Neural progenitor cell (in vitro differentiated cells): ENCODE results near the gene ESF1. TPM values are rescaled to one million over a fixed set of nuclear protein-coding genes. Genes with fewer than 3 reads are reported as not detected.
"Not testable (repeated sequence)": the region's sequence is repeated elsewhere in the genome, so short reads cannot be mapped to it uniquely, and the experiment has no call there.

Experiments used
- DNase-seq: peaks from one replicate; pipeline ENCODE4 v3.0.0-alpha.2; 2016; ENCODE audit warnings: low spot score
- H2AFZ ChIP-seq: fragments of 200-600 bp; sonication (generic); replicated peaks from 2 replicates; pipeline ENCODE4 v1.6.1; 2016; ENCODE audit warnings: antibody characterized with exemption
- H3F3A ChIP-seq: fragments of 200-600 bp; sonication (generic); 2 replicates; pipeline ENCODE4 v1.6.1; 2016; ENCODE audit warnings: antibody characterized with exemption, low read depth
- H3K27ac ChIP-seq: fragments of 200-600 bp; sonication (generic); 2 replicates; pipeline ENCODE4 v1.5.1; 2016; ENCODE audit warnings: mild to moderate bottlenecking
- H3K27me3 ChIP-seq: fragments of 200-600 bp; sonication (generic); 2 replicates; pipeline ENCODE4 v1.6.1; 2016; ENCODE audit warnings: mild to moderate bottlenecking, moderate library complexity
- H3K36me3 ChIP-seq: fragments of 200-600 bp; sonication (generic); 2 replicates; pipeline ENCODE4 v1.5.1; 2016
- H3K4me1 ChIP-seq: fragments of 200-600 bp; sonication (generic); 2 replicates; pipeline ENCODE4 v1.6.1; 2016; ENCODE audit warnings: mixed run types
- H3K4me2 ChIP-seq: fragments of 200-600 bp; sonication (generic); 2 replicates; pipeline ENCODE4 v1.6.1; 2016
- H3K4me3 ChIP-seq: fragments of 200-600 bp; sonication (generic); 2 replicates; pipeline ENCODE4 v1.5.1; 2016
- H3K79me2 ChIP-seq: fragments of 200-600 bp; sonication (generic); 2 replicates; pipeline ENCODE4 v1.6.1; 2016; ENCODE audit warnings: low read depth
- H3K9ac ChIP-seq: fragments of 200-600 bp; sonication (generic); 2 replicates; pipeline ENCODE4 v1.6.1; 2016
- H3K9me3 ChIP-seq: fragments of 200-600 bp; sonication (generic); 2 replicates; pipeline ENCODE4 v1.5.1; 2016; ENCODE audit warnings: low read depth
- H4K20me1 ChIP-seq: fragments of 200-600 bp; sonication (generic); 2 replicates; pipeline ENCODE4 v1.6.1; 2016; ENCODE audit warnings: low read depth
- H3K27ac Mint-ChIP-seq: 3 replicates; pipeline ENCODE4 v1.8.0; 2021; ENCODE audit warnings: mixed read lengths
- H3K27me3 Mint-ChIP-seq: 2 replicates; pipeline ENCODE4 v1.8.0; 2022; ENCODE audit warnings: low read depth, mild to moderate bottlenecking, inconsistent platforms, moderate library complexity, mixed read lengths; ENCODE audit not compliant: insufficient read depth
- H3K36me3 Mint-ChIP-seq: 3 replicates; pipeline ENCODE4 v1.8.0; 2021; ENCODE audit warnings: mixed read lengths
- H3K4me1 Mint-ChIP-seq: 3 replicates; pipeline ENCODE4 v1.8.0; 2021; ENCODE audit warnings: mixed read lengths
- H3K4me3 Mint-ChIP-seq: 3 replicates; pipeline ENCODE4 v1.8.0; 2021; ENCODE audit warnings: mild to moderate bottlenecking, moderate library complexity, mixed read lengths
- H3K9me3 Mint-ChIP-seq: 3 replicates; pipeline ENCODE4 v1.8.0; 2020; ENCODE audit warnings: mixed read lengths
- EZH2 ChIP-seq: fragments of 200-600 bp; sonication (generic); IDR thresholded peaks from 2 replicates; pipeline ENCODE4 v1.6.1; 2017; ENCODE audit warnings: antibody characterized with exemption, mild to moderate bottlenecking, moderate library complexity
- EZH2phosphoT487 ChIP-seq: fragments of 200-600 bp; sonication (generic); IDR thresholded peaks from 2 replicates; pipeline ENCODE4 v1.6.1; 2017; ENCODE audit warnings: antibody characterized with exemption
- total RNA-seq: library from RNA; depleted of rRNA; stranded (reverse); fragments of >200 nt; gene quantifications from 2 replicates; pipeline ENCODE4 v1.2.3, GENCODE V29; 2015; ENCODE audit warnings: low replicate concordance
- TF ChIP-seq, protein P1 (sequence below): fragments of 200-600 bp; sonication (generic); IDR thresholded peaks from 2 replicates; pipeline ENCODE4 v1.5.1; 2017; ENCODE audit warnings: antibody characterized with exemption, mild to moderate bottlenecking

ESF1 gene
- total RNA-seq, 1 donor from 2014 or later = 29.1 TPM

DNA sequence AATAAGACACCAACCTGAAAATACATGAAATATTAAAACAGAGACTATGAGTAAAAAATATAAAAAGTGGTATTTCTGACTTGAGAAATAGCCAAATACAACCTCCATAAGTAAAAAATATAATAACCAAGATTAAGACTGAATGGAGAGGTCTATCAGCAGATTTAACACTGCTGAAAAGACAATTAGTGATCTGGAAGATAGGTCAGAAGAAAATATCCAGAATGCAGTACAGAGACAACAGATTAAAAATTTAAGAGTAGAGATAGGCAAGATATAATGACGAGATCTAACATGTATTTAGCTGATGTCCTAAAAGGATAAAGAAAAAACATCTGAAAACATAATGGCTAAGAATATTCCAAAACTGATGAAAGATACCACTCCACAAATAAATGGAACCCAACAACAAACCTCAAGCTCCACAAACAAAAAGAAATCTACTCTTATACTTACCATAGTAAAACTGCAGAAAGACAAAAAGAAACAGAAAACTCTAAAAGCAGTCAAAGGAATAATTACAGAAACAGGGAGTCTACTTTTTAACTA lies 18.8 kb downstream of the ESF1 start:
- H3K27ac Mint-ChIP-seq = no peak overlapping the region
- H3K27me3 ChIP-seq = no peaks in the 10 kb centered on the region
- peaks cover 47% of the 10 kb centered on the region for H3K36me3 Mint-ChIP-seq
- no peaks in the 10 kb centered on the region for H3K79me2 ChIP-seq
- no peak overlapping the region for H3K4me2 ChIP-seq
- no peak overlapping the region for H3K9ac ChIP-seq
- no peaks in the 10 kb centered on the region for H3F3A ChIP-seq
- DNase-seq = no peak
- TF ChIP-seq, protein P1, sequence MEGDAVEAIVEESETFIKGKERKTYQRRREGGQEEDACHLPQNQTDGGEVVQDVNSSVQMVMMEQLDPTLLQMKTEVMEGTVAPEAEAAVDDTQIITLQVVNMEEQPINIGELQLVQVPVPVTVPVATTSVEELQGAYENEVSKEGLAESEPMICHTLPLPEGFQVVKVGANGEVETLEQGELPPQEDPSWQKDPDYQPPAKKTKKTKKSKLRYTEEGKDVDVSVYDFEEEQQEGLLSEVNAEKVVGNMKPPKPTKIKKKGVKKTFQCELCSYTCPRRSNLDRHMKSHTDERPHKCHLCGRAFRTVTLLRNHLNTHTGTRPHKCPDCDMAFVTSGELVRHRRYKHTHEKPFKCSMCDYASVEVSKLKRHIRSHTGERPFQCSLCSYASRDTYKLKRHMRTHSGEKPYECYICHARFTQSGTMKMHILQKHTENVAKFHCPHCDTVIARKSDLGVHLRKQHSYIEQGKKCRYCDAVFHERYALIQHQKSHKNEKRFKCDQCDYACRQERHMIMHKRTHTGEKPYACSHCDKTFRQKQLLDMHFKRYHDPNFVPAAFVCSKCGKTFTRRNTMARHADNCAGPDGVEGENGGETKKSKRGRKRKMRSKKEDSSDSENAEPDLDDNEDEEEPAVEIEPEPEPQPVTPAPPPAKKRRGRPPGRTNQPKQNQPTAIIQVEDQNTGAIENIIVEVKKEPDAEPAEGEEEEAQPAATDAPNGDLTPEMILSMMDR = no peak
- no peak for TF ChIP-seq EZH2
- no peak for TF ChIP-seq EZH2phosphoT487
- no peaks in the 10 kb centered on the region for H3K4me1 ChIP-seq
- no peak overlapping the region for H3K27ac ChIP-seq
- H3K9me3 Mint-ChIP-seq = peaks cover 13% of the 10 kb centered on the region
- H3K27me3 Mint-ChIP-seq = no peaks in the 10 kb centered on the region
- no peak overlapping the region for H3K4me3 Mint-ChIP-seq
- H4K20me1 ChIP-seq = no peaks in the 10 kb centered on the region
- no peaks in the 10 kb centered on the region for H3K4me1 Mint-ChIP-seq
- H3K4me3 ChIP-seq = no peak overlapping the region
- H3K36me3 ChIP-seq = peaks cover 63% of the 10 kb centered on the region
- peaks cover 13% of the 10 kb centered on the region for H3K9me3 ChIP-seq
- H2AFZ ChIP-seq = no peak overlapping the region

DNA sequence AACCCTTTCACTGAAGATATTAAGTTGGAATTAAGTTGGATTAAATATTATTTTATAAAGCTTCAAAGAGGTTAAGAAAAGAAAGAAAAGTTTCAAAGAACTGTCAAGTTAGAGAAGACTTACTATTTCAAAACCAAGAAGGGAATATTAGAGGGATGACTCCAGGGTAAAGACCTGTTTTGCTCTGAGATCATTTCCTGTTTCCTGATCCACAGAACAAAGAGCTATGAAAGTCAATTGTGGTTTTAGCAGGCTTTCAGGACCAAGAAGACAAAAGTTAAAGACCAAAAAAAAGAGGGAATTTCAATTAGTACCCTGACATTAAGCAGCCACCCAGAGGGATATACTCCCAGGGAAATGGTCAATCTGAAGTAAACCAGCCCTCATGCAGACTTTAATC lies 19.4 kb downstream of the ESF1 start:
- peaks cover 62% of the 10 kb centered on the region for H3K36me3 ChIP-seq
- Mint-ChIP-seq H3K4me3 (no peak overlapping the region), H3K4me1 (no peaks in the 10 kb centered on the region), H3K27ac (no peak overlapping the region), H3K9me3 (peaks cover 13% of the 10 kb centered on the region), H3K36me3 (peaks cover 45% of the 10 kb centered on the region), H3K27me3 (no peaks in the 10 kb centered on the region)
- no peak overlapping the region for H3K4me2 ChIP-seq
- no peaks in the 10 kb centered on the region for H3F3A ChIP-seq
- TF ChIP-seq EZH2phosphoT487 (no peak), EZH2 (no peak)
- TF ChIP-seq, protein P1 = no peak
- H2AFZ ChIP-seq = no peak overlapping the region
- peaks cover 13% of the 10 kb centered on the region for H3K9me3 ChIP-seq
- H3K4me3 ChIP-seq = no peak overlapping the region
- no peaks in the 10 kb centered on the region for H3K79me2 ChIP-seq
- no peaks in the 10 kb centered on the region for H4K20me1 ChIP-seq
- no peak overlapping the region for H3K9ac ChIP-seq
- H3K27ac ChIP-seq = no peak overlapping the region
- H3K4me1 ChIP-seq = no peaks in the 10 kb centered on the region
- no peaks in the 10 kb centered on the region for H3K27me3 ChIP-seq
- no peak for DNase-seq

DNA sequence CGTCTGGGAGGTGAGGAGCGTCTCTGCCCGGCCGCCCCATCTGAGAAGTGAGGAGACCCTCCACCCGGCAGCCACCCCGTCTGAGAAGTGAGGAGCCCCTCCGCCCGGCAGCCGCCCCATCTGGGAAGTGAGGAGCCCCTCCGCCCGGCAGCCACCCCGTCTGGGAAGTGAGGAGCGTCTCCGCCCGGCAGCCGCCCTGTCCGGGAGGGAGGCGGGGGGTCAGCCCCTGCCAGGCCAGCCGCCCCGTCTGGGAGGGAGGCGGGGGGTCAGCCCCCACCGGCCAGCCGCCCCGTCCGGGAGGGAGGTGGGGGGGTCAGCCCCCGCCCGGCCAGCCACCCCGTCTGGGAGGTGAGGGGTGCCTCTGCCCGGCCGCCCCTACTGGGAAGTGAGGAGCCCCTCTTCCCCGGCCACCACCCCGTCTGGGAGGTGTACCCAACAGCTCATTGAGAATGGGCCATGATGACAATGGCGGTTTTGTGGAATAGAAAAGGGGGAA lies 24.2 kb downstream of the ESF1 start:
- H3K36me3 ChIP-seq = peaks cover 58% of the 10 kb centered on the region
- not testable (repeated sequence) for H3K27ac Mint-ChIP-seq
- peaks cover 31% of the 10 kb centered on the region for H3K36me3 Mint-ChIP-seq

DNA sequence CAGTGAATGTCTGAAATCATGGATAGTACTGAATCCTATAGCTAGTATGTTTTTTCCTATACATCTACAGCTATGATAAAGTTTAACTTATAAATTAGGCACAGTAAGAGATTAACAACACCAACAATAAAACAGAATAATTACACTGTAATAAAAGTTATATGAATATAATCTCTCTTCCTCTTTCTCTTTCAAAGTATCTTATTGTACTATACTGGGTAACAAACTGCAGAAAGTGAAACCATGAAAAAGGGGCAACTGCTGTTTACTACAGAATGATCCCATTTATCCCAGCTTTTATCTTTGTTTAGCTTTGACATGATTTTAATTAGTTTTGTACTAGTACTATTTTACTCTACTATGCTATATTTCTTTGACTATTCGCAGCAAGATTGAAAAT lies 25.8 kb downstream of the ESF1 start:
- H3K27me3 Mint-ChIP-seq = no peaks in the 10 kb centered on the region
- TF ChIP-seq EZH2phosphoT487 (no peak), EZH2 (no peak)
- TF ChIP-seq, protein P1 = no peak
- H3K9me3 ChIP-seq = no peaks in the 10 kb centered on the region
- DNase-seq = no peak
- H3K4me1 ChIP-seq = no peaks in the 10 kb centered on the region
- H3F3A ChIP-seq = no peaks in the 10 kb centered on the region
- H3K79me2 ChIP-seq = no peaks in the 10 kb centered on the region
- H3K27ac ChIP-seq = no peak overlapping the region
- H3K36me3 ChIP-seq = peaks cover 47% of the 10 kb centered on the region
- no peak overlapping the region for H3K4me3 ChIP-seq
- no peaks in the 10 kb centered on the region for H3K27me3 ChIP-seq
- H3K4me3 Mint-ChIP-seq = no peak overlapping the region
- H3K9me3 Mint-ChIP-seq = no peaks in the 10 kb centered on the region
- no peak overlapping the region for H3K4me2 ChIP-seq
- H3K4me1 Mint-ChIP-seq = no peaks in the 10 kb centered on the region
- H3K9ac ChIP-seq = no peak overlapping the region
- no peak overlapping the region for H2AFZ ChIP-seq
- H3K27ac Mint-ChIP-seq = no peak overlapping the region
- H3K36me3 Mint-ChIP-seq = peaks cover 17% of the 10 kb centered on the region
- no peaks in the 10 kb centered on the region for H4K20me1 ChIP-seq

More for the DNA sequence above, 24.2 kb downstream of the ESF1 start:
- H3K27me3 Mint-ChIP-seq, H3K27ac ChIP-seq, H3K27me3 ChIP-seq, H2AFZ ChIP-seq, H3K9me3 ChIP-seq, H3K4me2 ChIP-seq, H3K9ac ChIP-seq, H4K20me1 ChIP-seq, H3K79me2 ChIP-seq, H3K9me3 Mint-ChIP-seq, H3K4me1 ChIP-seq, H3K4me3 ChIP-seq, H3K4me1 Mint-ChIP-seq, H3K4me3 Mint-ChIP-seq, H3F3A ChIP-seq, DNase-seq: not testable (repeated sequence)
